ENCODE results near the gene SYTL3.

- TF ChIP-seq SP1 (IDR thresholded peaks at IDR 0.05) (no peak), FOXA1 (IDR thresholded peaks at IDR 0.05) (no peak), PKNOX1 (IDR thresholded peaks at IDR 0.05) (no peak), ELF4 (IDR thresholded peaks at IDR 0.05) (no peak), TARDBP (IDR thresholded peaks at IDR 0.05) (no peak), FOXK2 (IDR thresholded peaks at IDR 0.05) (no peak), LEF1 (IDR thresholded peaks at IDR 0.05; ENCODE audit: borderline replicate concordance) (no peak)
Measured at GRCh38 chr6:158684311-158684710, 34.5 kb downstream of the SYTL3 start.

All from HEK293T (cell line).